ENCODE data around the gene IL25. TPM values are rescaled to one million over a fixed set of nuclear protein-coding genes. Genes with fewer than 3 reads are reported as not detected.
A peak's percentile ranks its signal among the peaks of the same experiment; 100 is the strongest.
"Not testable (repeated sequence)": the region's sequence is repeated elsewhere in the genome, so short reads cannot be mapped to it uniquely, and the experiment has no call there.

Gene IL25
- total and polyA plus RNA-seq, 2 experiments from 2014 or later: not detected

DNA sequence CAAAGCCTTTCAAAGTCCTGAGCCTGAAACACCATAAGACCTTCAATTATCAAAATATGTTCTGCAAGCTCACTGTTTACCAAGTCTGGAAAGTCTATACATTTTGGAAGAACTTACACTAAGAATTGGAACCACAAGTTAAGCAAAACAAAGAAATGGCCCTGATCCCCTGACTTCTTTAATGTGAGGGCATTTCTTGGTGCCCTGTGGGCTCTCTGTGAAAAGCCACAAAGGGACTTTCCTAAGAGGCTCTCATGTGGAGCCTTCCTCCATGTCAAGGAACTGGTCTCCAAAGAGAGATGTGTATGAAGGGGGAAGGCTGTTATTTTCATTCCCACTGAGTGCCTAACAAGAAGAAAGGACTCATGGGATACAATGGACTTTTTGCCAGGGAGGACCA is 49.0 kb downstream of the IL25 start:
- in situ Hi-C loops (cut with MboI): no loop called here
- H3K9me2 ChIP-seq (ENCODE audit: insufficient read depth): no peaks in the 10 kb centered on the region
- H3K27me3 ChIP-seq (replicated peaks; ENCODE audit: insufficient read depth): peaks cover 7% of the 10 kb centered on the region; the same call in 1 of the 2 replicates
- DNase-seq: no peak
- no peak for TF ChIP-seq EZH2 (IDR thresholded peaks at IDR 0.05; ENCODE audit: insufficient read depth, poor library complexity, severe bottlenecking)
- TF ChIP-seq EZH2phosphoT487 (IDR thresholded peaks at IDR 0.05; ENCODE audit: insufficient read depth, low read depth): no peak
- H3F3A ChIP-seq (ENCODE audit: insufficient read depth): no peaks in the 10 kb centered on the region
- no peak overlapping the region for H3K4me2 ChIP-seq (ENCODE audit: unreplicated experiment)
- H3K9ac ChIP-seq: no peak overlapping the region
- H3K9me3 ChIP-seq (ENCODE audit: low read depth): no peaks in the 10 kb centered on the region
- H4K20me1 ChIP-seq (ENCODE audit: insufficient read depth): no peaks in the 10 kb centered on the region
- H3K79me2 ChIP-seq (ENCODE audit: insufficient read depth): no peaks in the 10 kb centered on the region
- H3K4me3 ChIP-seq: no peak overlapping the region
- H3K36me3 ChIP-seq (ENCODE audit: low read depth): no peaks in the 10 kb centered on the region
- no peaks in the 10 kb centered on the region for H3K4me1 ChIP-seq (ENCODE audit: insufficient read depth)
- H2AFZ ChIP-seq: no peak overlapping the region
- no peak overlapping the region for H3K27ac ChIP-seq

DNA sequence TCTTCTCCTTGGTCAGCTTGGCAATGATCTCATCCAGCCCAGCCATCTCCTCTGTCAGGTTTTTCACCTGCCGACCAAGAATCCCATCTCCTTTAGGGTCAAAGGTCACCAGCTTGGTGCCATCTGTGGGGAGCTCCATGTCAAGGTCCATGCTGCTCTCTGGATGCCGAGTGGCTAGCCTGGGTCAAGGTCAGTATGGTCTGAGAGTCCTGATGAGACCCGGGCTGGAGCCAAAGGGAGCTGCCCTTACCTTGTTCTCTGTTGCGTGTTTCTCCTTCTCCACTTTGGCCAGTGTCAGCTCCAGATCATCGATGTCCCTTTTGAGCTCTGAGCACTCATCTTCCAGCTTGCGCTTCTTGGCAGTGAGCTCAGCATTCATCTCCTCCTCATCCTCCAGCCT is 51.0 kb downstream of the IL25 start:
- Histone ChIP-seq H3K27ac (no peak overlapping the region), H3K4me3 (no peak overlapping the region), H3K4me2 (ENCODE audit: unreplicated experiment) (no peak overlapping the region), H3K9me3 (ENCODE audit: low read depth) (no peaks in the 10 kb centered on the region), H4K20me1 (ENCODE audit: insufficient read depth) (no peaks in the 10 kb centered on the region), H3K9me2 (ENCODE audit: insufficient read depth) (no peaks in the 10 kb centered on the region), H3K9ac (no peak overlapping the region), H2AFZ (no peak overlapping the region), H3K36me3 (ENCODE audit: low read depth) (no peaks in the 10 kb centered on the region), H3K27me3 (replicated peaks; ENCODE audit: insufficient read depth) (peaks cover 7% of the 10 kb centered on the region; the same call in 1 of the 2 replicates), H3K4me1 (ENCODE audit: insufficient read depth) (no peaks in the 10 kb centered on the region), H3F3A (ENCODE audit: insufficient read depth) (no peaks in the 10 kb centered on the region), H3K79me2 (ENCODE audit: insufficient read depth) (no peaks in the 10 kb centered on the region)
- TF ChIP-seq EZH2phosphoT487 (IDR thresholded peaks at IDR 0.05; ENCODE audit: insufficient read depth, low read depth) (no peak), EZH2 (IDR thresholded peaks at IDR 0.05; ENCODE audit: insufficient read depth, poor library complexity, severe bottlenecking) (no peak)
- in situ Hi-C loops (cut with MboI): no loop called here
- DNase-seq: no peak
- 62 to 67% methylated on average over 6 of the region's 6 CpGs for WGBS, 2 experiments (ENCODE audit: low coverage in 1 of 2, low lambda C conversion rate in 2 of 2, missing lambda C conversion rate in 2 of 2)

- Histone ChIP-seq H3K9ac (no peak overlapping the region), H3K4me2 (ENCODE audit: unreplicated experiment) (no peak overlapping the region), H3K9me2 (ENCODE audit: insufficient read depth) (no peaks in the 10 kb centered on the region), H3K4me1 (ENCODE audit: insufficient read depth) (no peaks in the 10 kb centered on the region), H3K9me3 (ENCODE audit: low read depth) (no peaks in the 10 kb centered on the region), H3K27ac (no peak overlapping the region), H3K4me3 (no peak overlapping the region), H3K36me3 (ENCODE audit: low read depth) (no peaks in the 10 kb centered on the region), H2AFZ (no peak overlapping the region), H3K27me3 (replicated peaks; ENCODE audit: insufficient read depth) (peaks cover 7% of the 10 kb centered on the region; the same call in 1 of the 2 replicates), H4K20me1 (ENCODE audit: insufficient read depth) (no peaks in the 10 kb centered on the region), H3F3A (ENCODE audit: insufficient read depth) (no peaks in the 10 kb centered on the region), H3K79me2 (ENCODE audit: insufficient read depth) (no peaks in the 10 kb centered on the region)
- in situ Hi-C loops (cut with MboI): no loop called here
- no peak for TF ChIP-seq EZH2phosphoT487 (IDR thresholded peaks at IDR 0.05; ENCODE audit: insufficient read depth, low read depth)
- TF ChIP-seq EZH2 (IDR thresholded peaks at IDR 0.05; ENCODE audit: insufficient read depth, poor library complexity, severe bottlenecking): no peak
- 38 to 40% methylated on average over 10 of the region's 10 CpGs for WGBS, 2 experiments (ENCODE audit: low coverage in 1 of 2, low lambda C conversion rate in 2 of 2, missing lambda C conversion rate in 2 of 2)
- no peak for DNase-seq
These were observed 52.6 kb downstream of the IL25 start for GRCh38 chr14:23425169-23425568.

DNA sequence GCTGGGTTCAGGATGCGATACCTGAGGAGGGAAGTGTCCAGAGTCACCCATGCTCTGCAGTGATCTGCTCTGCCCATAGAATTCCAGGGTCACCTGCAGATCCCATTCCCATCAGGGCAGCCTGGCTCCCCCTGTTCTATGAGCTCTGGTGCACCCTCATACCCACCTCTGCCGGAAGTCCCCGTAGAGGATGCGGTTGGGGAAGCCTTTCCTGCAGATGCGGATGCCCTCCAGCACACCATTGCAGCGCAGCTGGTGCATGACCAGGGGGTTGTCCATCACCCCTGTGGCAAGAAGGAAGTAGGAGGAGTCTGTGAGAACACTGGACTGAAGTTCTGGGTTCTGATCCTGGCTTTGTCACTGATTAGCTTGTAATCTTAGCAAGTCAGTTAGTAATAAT is 53.2 kb downstream of the IL25 start:
- in situ Hi-C loops (cut with MboI); H3K4me1 ChIP-seq (ENCODE audit: insufficient read depth); H4K20me1 ChIP-seq (ENCODE audit: insufficient read depth); H3K4me2 ChIP-seq (ENCODE audit: unreplicated experiment); H3K9me3 ChIP-seq (ENCODE audit: low read depth); H3K4me3 ChIP-seq; H3K9me2 ChIP-seq (ENCODE audit: insufficient read depth); H3K79me2 ChIP-seq (ENCODE audit: insufficient read depth); H3K36me3 ChIP-seq (ENCODE audit: low read depth); H3K27ac ChIP-seq; H3K9ac ChIP-seq; H3K27me3 ChIP-seq (replicated peaks; ENCODE audit: insufficient read depth); DNase-seq; H2AFZ ChIP-seq; H3F3A ChIP-seq (ENCODE audit: insufficient read depth): not testable (repeated sequence)
- WGBS, 2 experiments (ENCODE audit: low coverage in 1 of 2, low lambda C conversion rate in 2 of 2, missing lambda C conversion rate in 2 of 2): 76% methylated on average over 6 of the region's 6 CpGs

MicroRNA genes within 50 kb of the gene (microRNA counts, 767-probe panel; counts per million panel counts)
- microRNA hsa-miR-208a (447 counts per million, percentile 86 among the panel's probes with 10 or more counts), microRNA hsa-miR-208b (447 counts per million, percentile 86 among the panel's probes with 10 or more counts)

Small RNAs within 50 kb of the gene (microRNA-seq; reads per million reads assigned to microRNA genes)
- gene MIR208A (ENCODE audit: borderline number of aligned reads): not detected
- not detected for gene MIR208B (ENCODE audit: borderline number of aligned reads)

Small RNAs within 50 kb of the gene (small RNA-seq; reads per million reads assigned to genes)
- gene MIR208A (ENCODE audit: low read depth, low replicate concordance) (not detected), gene MIR208B (ENCODE audit: low read depth, low replicate concordance) (not detected)

Other genes with a start within 250 kb of the IL25 start
- gene SLC7A8, start 189.1 kb upstream of the IL25 start, total RNA-seq (2014; rRNA removed; shearing (Covaris generic)): 2.7 and 6.7 TPM in 2 replicates
- gene SLC7A8, start 189.1 kb upstream of the IL25 start, polyA plus RNA-seq (2016; fragmentation: Nextera tagmentation; extraction: Ambion mirVana): 9.8 and 9.9 TPM in 2 replicates
- gene RNF212B, start 134.9 kb upstream of the IL25 start, total RNA-seq (2014; rRNA removed; shearing (Covaris generic)): not detected in 2 replicates
- not detected in 2 replicates for gene RNF212B, start 134.9 kb upstream of the IL25 start, polyA plus RNA-seq (2016; fragmentation: Nextera tagmentation; extraction: Ambion mirVana)
- gene HOMEZ, start 86.7 kb upstream of the IL25 start, total RNA-seq (2014; rRNA removed; shearing (Covaris generic)): 7.6 and 8.7 TPM in 2 replicates
- gene HOMEZ, start 86.7 kb upstream of the IL25 start, polyA plus RNA-seq (2016; fragmentation: Nextera tagmentation; extraction: Ambion mirVana): 5.0 and 5.8 TPM in 2 replicates
- 4.1 and 4.3 TPM in 2 replicates for gene PPP1R3E, start 70.0 kb upstream of the IL25 start, total RNA-seq (2014; rRNA removed; shearing (Covaris generic))
- 1.4 and 1.6 TPM in 2 replicates for gene PPP1R3E, start 70.0 kb upstream of the IL25 start, polyA plus RNA-seq (2016; fragmentation: Nextera tagmentation; extraction: Ambion mirVana)
- 22.5 and 35.0 TPM in 2 replicates for gene BCL2L2, start 66.0 kb upstream of the IL25 start, total RNA-seq (2014; rRNA removed; shearing (Covaris generic))
- gene BCL2L2, start 66.0 kb upstream of the IL25 start, polyA plus RNA-seq (2016; fragmentation: Nextera tagmentation; extraction: Ambion mirVana): 6.4 and 8.1 TPM in 2 replicates
- 60.3 and 65.5 TPM in 2 replicates for gene PABPN1, start 51.4 kb upstream of the IL25 start, total RNA-seq (2014; rRNA removed; shearing (Covaris generic))
- 57.8 and 61.2 TPM in 2 replicates for gene PABPN1, start 51.4 kb upstream of the IL25 start, polyA plus RNA-seq (2016; fragmentation: Nextera tagmentation; extraction: Ambion mirVana)
- 32.8 and 42.3 TPM in 2 replicates for gene SLC22A17, start 19.9 kb upstream of the IL25 start, total RNA-seq (2014; rRNA removed; shearing (Covaris generic))
- gene SLC22A17, start 19.9 kb upstream of the IL25 start, polyA plus RNA-seq (2016; fragmentation: Nextera tagmentation; extraction: Ambion mirVana): 16.5 and 20.4 TPM in 2 replicates
- 8.6 and 17.3 TPM in 2 replicates for gene EFS, start 7.6 kb upstream of the IL25 start, total RNA-seq (2014; rRNA removed; shearing (Covaris generic))
- gene EFS, start 7.6 kb upstream of the IL25 start, polyA plus RNA-seq (2016; fragmentation: Nextera tagmentation; extraction: Ambion mirVana): 3.9 and 4.2 TPM in 2 replicates
- not detected in 2 replicates for gene CMTM5, start 4.2 kb downstream of the IL25 start, total RNA-seq (2014; rRNA removed; shearing (Covaris generic))
- gene CMTM5, start 4.2 kb downstream of the IL25 start, polyA plus RNA-seq (2016; fragmentation: Nextera tagmentation; extraction: Ambion mirVana): not detected in 2 replicates
- gene MYH6, start 35.5 kb downstream of the IL25 start, total RNA-seq (2014; rRNA removed; shearing (Covaris generic)): not detected in 2 replicates
- 0.80 TPM in 1 of 2 replicates, not detected in the other for gene MYH6, start 35.5 kb downstream of the IL25 start, polyA plus RNA-seq (2016; fragmentation: Nextera tagmentation; extraction: Ambion mirVana)
- not detected in 2 replicates for gene MYH7, start 62.9 kb downstream of the IL25 start, total RNA-seq (2014; rRNA removed; shearing (Covaris generic))
- not detected in 2 replicates for gene MYH7, start 62.9 kb downstream of the IL25 start, polyA plus RNA-seq (2016; fragmentation: Nextera tagmentation; extraction: Ambion mirVana)
- 13.9 and 25.9 TPM in 2 replicates for gene NGDN, start 96.9 kb downstream of the IL25 start, total RNA-seq (2014; rRNA removed; shearing (Covaris generic))
- 39.9 TPM in 2 replicates for gene NGDN, start 96.9 kb downstream of the IL25 start, polyA plus RNA-seq (2016; fragmentation: Nextera tagmentation; extraction: Ambion mirVana)
- under 0.01 TPM in 1 of 2 replicates, not detected in the other for gene ZFHX2, start 179.0 kb downstream of the IL25 start, total RNA-seq (2014; rRNA removed; shearing (Covaris generic))
- 0.14 and 0.49 TPM in 2 replicates for gene ZFHX2, start 179.0 kb downstream of the IL25 start, polyA plus RNA-seq (2016; fragmentation: Nextera tagmentation; extraction: Ambion mirVana)
- 21.0 and 33.8 TPM in 2 replicates for gene THTPA, start 183.5 kb downstream of the IL25 start, total RNA-seq (2014; rRNA removed; shearing (Covaris generic))
- 9.3 and 10.0 TPM in 2 replicates for gene THTPA, start 183.5 kb downstream of the IL25 start, polyA plus RNA-seq (2016; fragmentation: Nextera tagmentation; extraction: Ambion mirVana)
- gene AP1G2, start 195.0 kb downstream of the IL25 start, total RNA-seq (2014; rRNA removed; shearing (Covaris generic)): 3.9 and 13.7 TPM in 2 replicates
- 9.6 and 10.2 TPM in 2 replicates for gene AP1G2, start 195.0 kb downstream of the IL25 start, polyA plus RNA-seq (2016; fragmentation: Nextera tagmentation; extraction: Ambion mirVana)
- not detected in 2 replicates for gene JPH4, start 206.0 kb downstream of the IL25 start, total RNA-seq (2014; rRNA removed; shearing (Covaris generic))
- gene JPH4, start 206.0 kb downstream of the IL25 start, polyA plus RNA-seq (2016; fragmentation: Nextera tagmentation; extraction: Ambion mirVana): 0.05 TPM in 1 of 2 replicates, not detected in the other